ENCODE data around the gene TRIL.

TRIL gene

DNA sequence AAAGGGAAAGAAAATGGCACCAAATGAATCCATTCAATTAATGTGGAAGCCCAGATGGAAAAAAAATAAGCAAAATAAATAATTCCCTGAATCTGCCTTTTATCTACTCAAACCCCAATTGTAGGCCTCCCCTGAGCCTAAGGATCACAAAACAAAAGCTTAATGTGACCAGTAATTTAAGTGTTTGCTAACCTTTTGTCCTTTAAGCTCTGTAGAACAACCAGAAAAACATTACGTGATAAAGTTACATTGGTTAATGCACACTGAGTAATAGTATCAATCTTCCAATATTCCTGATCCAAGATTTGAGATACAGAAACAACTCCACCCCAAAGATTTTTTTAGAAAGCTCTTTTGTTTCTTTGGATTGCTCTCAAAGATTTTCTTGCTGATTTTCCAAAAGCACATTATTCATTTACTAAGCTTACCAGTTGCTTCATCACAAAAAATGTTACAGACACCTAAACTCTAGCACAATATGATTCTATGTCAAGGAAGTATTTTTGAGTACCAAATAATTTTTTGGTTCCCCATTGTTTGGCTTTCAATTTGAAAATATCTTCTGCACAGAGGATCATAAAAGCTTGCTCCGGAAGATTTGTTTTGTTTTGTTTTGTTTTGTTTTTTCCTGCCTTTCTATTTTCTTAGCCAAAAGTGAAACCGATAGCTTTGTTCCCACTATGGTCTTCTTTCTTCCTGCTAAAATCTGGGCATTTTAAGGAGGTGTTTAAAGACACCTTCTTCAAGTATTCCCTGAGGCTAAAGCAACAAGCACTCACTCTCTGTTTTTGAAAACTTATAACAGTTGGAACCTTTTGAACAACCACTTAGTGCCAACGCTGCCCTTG, 54.2 kb downstream of the TRIL start:
- H3K4me3 ChIP-seq (ENCODE audit: low read length): no peak overlapping the region
- no peak for TF ChIP-seq ZNF274 (IDR thresholded peaks at IDR 0.05; ENCODE audit: low read depth, low read length)

All from GM08714 (cell line).